GM21723 (cell line): ENCODE data around the gene SLC45A2.
"Not testable (repeated sequence)": the region's sequence is repeated elsewhere in the genome, so short reads cannot be mapped to it uniquely, and the experiment has no call there.

Source experiments
- ATAC-seq: cut with Tn5 transposase; IDR thresholded peaks from one replicate; pipeline ENCODE4 v1.9.1; 2021; ENCODE audit warnings: mild to moderate bottlenecking, moderate library complexity; ENCODE audit not compliant: unreplicated experiment

SLC45A2 gene

DNA sequence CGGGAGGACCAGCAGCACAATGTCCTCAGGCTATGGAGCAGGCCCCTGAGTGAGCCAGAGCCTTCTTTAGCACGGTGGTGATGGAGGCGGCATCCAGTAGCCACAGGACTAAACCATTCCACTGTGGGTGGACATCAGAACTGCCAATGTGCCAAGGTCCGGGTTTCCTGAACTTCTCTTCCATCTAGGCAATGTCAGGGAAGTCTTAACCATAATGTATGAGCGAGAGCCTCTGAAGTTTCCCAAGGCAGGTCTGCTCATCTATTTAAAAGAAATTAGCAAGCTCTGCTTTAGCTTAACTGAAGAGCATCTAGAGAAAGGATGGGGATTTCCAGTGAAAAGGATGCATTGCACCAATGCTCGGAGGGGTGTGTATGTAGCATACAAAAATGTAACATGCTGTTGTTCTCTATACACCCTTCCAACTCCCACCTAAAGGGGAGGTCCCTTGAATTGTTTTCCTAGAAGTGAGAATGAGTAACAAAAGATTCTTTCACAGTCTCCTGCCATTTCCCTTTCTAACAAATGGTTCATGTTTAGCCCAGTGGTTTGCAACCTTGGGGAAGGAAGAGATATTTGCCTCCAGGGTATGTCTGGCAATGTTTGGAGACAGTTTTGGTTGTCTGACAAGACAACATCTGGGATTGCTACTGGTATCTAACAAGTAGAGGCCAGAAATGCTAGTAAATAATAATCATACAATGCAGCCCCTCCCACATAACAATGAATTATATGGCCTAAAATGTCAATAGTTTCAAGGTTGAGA, 54.4 kb downstream of the SLC45A2 start:
- no peak for ATAC-seq

DNA sequence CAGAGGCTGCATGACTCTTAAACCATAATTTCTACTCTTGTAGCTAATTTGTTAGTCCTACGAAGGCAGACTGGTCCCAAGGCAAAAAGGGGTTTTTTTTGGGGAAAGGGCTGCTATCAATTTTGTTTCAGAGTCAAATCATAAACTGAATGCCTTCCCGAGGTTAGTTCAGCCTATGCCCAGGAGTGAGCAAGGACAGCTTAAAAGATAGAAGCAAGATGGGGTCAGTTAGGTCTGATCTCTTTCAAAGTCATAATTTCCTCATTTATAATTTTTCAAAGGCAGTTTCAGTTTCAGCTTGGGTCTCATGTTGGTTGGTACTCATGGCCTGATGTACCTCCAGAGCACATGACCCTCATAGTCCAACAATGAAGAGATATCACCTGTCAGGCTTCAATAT, 56.2 kb downstream of the SLC45A2 start:
- no peak for ATAC-seq

DNA sequence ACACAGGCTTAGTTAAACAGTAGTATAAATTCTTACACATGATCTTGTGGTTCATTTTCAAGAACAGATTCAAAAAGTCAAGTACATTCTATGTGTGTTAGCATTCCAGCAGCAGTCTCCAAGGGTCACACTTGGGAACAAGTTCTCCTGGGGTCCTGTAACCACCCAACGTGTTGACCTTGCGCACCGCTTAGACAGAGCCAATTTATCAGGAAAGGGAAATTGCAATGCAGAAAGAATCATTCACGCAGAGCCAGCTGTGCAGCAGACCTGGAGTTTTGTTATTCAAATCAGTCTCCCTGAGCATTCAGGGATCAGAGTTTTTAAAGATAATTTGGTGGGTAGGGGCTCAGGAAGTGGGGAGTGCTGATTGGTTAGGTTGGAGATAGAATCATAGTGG, 56.8 kb downstream of the SLC45A2 start:
- ATAC-seq: no peak

GRCh38 chr5:33925278-33925677, 59.2 kb downstream of the SLC45A2 start:
- no peak for ATAC-seq

DNA sequence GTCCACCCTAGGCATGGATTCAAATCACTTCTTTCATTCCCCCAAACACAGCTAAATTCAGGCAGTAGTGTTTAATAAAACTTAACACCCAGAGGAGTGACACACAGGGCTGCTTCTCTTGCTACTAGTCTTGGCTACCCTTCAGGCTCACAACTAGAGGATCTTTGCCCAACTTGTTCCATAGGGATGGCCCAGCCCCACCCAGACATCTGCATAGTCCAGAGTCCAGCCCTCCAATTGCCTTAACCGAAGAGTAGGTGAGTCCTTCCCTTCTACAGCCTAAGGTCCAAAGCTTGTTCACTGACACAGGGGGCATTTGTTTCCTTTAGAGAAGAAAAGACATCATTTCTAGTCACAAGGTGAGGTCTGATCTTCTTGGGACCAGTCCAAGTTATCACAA, 63.5 kb downstream of the SLC45A2 start:
- no peak for ATAC-seq

GRCh38 chr5:33914844-33915243, 69.6 kb downstream of the SLC45A2 start:
- ATAC-seq: not testable (repeated sequence)

DNA sequence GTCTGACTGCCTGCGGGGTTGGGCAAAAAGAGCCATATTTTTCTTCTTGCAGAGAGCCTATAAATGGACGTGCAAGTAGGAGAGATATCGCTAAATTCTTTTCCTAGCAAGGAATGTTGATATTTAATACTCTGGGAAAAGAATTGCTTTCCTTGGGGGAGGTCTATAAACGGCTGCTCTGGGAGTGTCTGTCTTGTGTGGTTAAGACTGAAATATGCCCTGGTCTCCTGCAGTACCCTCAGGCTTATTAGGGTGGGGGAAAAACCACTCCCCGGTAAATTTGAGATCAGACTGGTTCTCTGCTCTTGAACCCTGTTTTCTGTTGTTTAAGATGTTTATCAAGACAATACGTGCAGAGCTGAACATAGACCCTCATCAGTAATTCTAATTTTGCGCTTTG, 78.2 kb downstream of the SLC45A2 start:
- not testable (repeated sequence) for ATAC-seq

DNA sequence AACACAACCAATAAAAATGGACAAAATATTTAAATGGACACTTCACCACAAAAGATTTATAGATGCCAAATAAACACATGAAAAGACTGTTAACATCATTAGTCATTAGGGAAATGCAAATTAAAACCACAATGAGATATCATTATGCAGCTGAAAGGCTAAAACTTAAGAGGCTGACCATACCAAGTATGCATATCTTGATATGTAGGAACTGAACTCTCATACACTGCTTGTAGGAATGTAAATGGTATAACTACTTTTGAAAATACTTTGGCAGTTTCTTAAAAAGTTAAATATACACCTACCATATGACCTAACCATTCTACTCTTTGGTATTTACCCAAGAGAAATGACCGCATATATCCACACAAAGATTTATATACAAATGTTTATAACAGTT, 79.1 kb downstream of the SLC45A2 start:
- no peak for ATAC-seq

DNA sequence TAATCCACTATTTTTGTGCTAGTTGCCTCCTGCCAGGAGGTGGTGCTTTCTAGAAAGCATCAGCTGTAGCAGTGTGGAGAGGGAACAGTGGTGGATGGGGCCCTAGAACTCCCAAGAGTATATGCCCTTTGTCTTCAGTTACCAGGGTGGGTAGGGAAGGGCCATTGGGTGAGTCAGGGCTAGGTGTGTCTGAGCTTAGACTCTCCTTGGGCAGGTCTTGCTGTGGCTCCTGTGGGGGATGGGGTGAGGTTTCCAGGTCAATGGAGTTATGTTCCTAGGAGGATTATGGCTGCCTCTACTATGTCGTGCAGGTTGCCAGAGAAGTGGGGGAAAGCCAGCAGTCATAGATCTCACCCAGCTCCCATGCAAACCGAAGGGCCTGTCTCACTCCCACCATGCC, 81.4 kb downstream of the SLC45A2 start:
- ATAC-seq: no peak

GRCh38 chr5:33901156-33901555, 83.3 kb downstream of the SLC45A2 start:
- ATAC-seq: no peak
